PFSK-1 (cell line): Measurements from ENCODE around the gene ACTN4.

ENCODE experiments used
- POLR2AphosphoS5 ChIP-seq: IDR thresholded peaks from 2 replicates; pipeline ENCODE4 v1.6.1; 2012; ENCODE audit warnings: low read depth, mild to moderate bottlenecking, control low read depth, low read length, moderate library complexity
- REST ChIP-seq, 2 experiments: IDR thresholded peaks; 2 replicates each; pipeline versions ENCODE4 v1.6.1 to v1.8.0; 2011 to 2012; ENCODE audit warnings: low read depth in 2 of 2, low read length in 2 of 2, control low read depth in 1 of 2, inconsistent platforms in 1 of 2, mild to moderate bottlenecking in 1 of 2, moderate library complexity in 1 of 2; ENCODE audit not compliant: insufficient read depth in 1 of 2
- SIN3A ChIP-seq: IDR thresholded peaks from 2 replicates; pipeline ENCODE4 v1.6.1; 2012; ENCODE audit warnings: mild to moderate bottlenecking, low read length, moderate library complexity, borderline replicate concordance; ENCODE audit not compliant: insufficient read depth
- TAF1 ChIP-seq: IDR thresholded peaks from 2 replicates; pipeline ENCODE4 v1.6.1; 2012; ENCODE audit warnings: low read length, control low read depth, borderline replicate concordance; ENCODE audit not compliant: insufficient read depth

GRCh38 chr19:38695832-38696728 is 48.6 kb downstream of the ACTN4 start:
- TF ChIP-seq POLR2AphosphoS5 (no peak), REST (IDR thresholded peaks at IDR 0.05; ENCODE audit: insufficient read depth in 1 of 2, low read depth in 2 of 2, low read length in 2 of 2) (no peak), TAF1 (no peak), SIN3A (no peak)
